ENCODE results near the gene SDK2.

The SDK2 gene

DNA sequence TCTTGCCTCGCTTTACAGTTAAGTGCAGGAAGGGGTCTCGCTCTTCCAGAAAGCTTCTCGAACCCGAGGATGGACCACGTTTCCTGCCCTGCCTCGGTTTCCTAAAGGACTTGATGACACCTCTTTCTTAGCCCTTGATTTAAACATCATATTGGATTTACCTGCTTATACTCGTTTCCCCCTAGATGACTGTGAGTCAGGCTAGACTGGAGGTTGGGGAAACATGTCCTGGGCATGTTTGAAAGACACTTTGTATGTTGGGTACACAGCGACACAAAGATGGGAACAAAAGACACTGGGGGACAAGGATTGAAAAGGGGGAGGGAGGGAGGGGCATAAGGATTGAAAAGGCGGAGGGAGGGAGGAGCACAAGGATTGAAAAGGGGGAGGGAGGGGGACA lies 30.0 kb downstream of the SDK2 start:
- no peak for DNase-seq (ENCODE audit: low read depth)

DNA sequence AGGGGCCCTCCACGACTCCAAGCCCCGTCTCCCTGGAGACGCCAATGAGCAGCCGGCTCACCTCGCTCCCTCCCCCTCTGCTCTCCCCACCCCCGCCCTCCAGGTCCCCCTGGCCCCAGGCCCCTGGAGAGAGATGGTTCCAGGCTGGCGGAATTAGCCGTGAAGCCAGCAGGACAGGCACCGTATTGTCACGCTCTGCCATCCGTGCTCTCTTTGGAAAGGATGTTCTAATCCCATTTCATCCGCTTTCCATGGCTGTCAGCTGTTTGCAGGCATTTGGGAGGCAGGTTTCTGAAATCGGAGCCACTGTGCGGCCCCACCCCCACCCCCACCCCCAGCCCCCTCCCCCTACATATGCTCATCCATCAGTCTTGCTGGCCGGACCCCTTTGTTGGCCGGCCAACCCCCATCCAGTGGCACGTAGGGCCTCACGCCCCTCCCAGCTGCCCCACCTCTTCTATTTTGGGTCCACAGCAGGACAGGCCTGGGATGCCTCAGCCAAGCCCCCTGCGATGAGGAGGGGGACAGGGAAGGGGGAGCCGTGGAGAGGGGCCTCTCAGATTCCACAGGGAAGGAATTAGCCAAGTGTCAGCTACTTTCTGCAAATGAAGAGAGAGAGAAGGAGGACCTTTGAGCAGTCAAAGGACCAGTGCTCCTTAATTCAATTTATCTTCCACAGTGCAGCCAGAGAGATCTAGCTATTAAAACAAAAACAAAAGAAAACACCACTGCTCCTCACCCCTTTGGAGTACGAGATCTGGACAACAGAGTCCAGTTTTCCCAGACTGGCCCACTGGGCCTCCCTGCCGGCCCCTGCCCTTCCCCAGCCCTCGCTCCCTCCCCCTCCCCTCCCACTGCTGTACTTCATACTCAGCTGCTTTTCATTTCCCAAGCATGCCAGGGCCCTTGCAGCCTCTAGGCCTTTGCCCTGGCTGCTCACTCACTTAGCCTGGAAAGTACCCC lies 30.7 kb downstream of the SDK2 start:
- H3K4me3 ChIP-seq (ENCODE audit: low read depth, low read length), result no peak overlapping the region
- DNase-seq (ENCODE audit: low read depth), result no peak

More for the DNA sequence above, 30.0 kb downstream of the SDK2 start:
- H3K4me3 ChIP-seq (ENCODE audit: low read depth, low read length), result no peak overlapping the region

DNA sequence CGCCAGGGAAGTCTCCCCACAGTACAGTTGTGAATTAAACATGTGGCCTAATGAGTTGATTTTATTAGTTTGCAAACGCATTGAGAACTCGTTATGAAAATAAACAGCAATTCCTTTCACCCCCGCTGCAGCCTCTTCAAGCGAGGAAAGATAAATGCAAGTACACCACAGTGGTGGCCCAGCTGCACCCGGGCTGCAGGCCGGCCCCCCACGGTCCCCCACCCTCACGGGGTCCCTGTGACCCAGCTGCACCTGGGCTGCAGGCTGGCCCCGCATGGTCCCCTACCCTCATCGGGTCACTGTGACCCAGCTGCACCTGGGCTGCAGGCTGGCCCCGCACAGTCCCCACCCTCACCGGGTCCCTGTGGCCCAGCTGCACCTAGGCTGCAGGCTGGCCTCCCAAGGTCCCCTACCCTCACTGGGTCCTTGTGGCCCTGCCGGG lies 32.2 kb downstream of the SDK2 start:
- DNase-seq (ENCODE audit: low read depth), result no peak
- H3K4me3 ChIP-seq (ENCODE audit: low read depth, low read length), result no peak overlapping the region

GRCh38 chr17:73611630-73612029 lies 32.6 kb downstream of the SDK2 start:
- DNase-seq (ENCODE audit: low read depth), result no peak

DNA sequence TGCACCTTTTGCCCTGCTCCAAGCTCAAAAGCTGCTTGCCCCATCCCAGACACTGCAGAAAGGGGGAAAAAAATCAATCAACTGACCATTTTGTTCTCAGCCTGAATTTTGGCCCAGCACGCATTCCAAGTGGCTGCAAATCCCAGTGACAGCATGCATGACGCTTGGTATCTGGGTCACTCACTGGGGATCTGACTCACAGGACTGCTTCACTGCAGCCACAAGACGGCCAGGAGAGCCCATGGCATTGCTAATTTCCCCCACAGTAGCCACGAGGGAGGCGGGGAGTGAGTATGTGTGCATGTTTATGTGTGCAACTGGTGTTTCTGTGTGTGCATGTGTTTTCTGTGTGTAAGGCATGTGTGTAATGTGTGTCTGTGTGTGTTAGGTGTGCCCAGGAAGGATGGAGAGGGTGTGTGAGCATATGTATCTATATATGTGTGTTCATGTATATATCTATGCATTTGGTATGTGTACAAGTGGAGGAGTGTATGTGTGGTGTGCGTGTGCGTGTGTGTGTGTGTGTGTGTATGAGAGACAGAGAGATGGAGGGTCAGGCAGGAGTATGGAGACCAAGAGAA lies 33.8 kb downstream of the SDK2 start:
- no peak overlapping the region for H3K4me3 ChIP-seq (ENCODE audit: low read depth, low read length)

More at GRCh38 chr17:73611630-73612029, 32.6 kb downstream of the SDK2 start:
- no peak overlapping the region for H3K4me3 ChIP-seq (ENCODE audit: low read depth, low read length)

DNA sequence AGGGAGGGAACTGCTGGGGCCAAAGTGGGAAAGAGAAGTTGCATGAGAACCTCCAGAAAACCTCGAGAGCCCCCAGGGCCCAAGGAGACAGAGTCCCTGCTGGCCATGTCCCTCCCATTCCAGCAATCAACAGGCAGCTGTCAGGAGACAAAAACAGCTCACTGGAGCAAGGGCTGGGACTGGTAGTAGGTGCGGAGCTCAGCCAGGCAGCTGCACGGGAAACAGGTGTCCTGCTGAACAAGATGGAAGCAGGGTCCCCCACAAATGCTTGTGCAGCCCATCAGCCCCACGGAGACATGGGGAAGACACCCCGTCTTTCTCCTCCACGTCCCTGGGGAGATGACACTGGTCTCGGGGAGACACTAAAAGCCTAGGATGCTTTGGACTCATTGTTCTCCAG lies 34.5 kb downstream of the SDK2 start:
- no peak overlapping the region for H3K4me3 ChIP-seq (ENCODE audit: low read depth, low read length)
- no peak for DNase-seq (ENCODE audit: low read depth)

More for the DNA sequence above, 33.8 kb downstream of the SDK2 start:
- no peak for DNase-seq (ENCODE audit: low read depth)

GRCh38 chr17:73609060-73609459 lies 35.2 kb downstream of the SDK2 start:
- H3K4me3 ChIP-seq (ENCODE audit: low read depth, low read length), result no peak overlapping the region
- DNase-seq (ENCODE audit: low read depth), result no peak

GRCh38 chr17:73605444-73605843 lies 38.8 kb downstream of the SDK2 start:
- DNase-seq (ENCODE audit: low read depth), result no peak
- H3K4me3 ChIP-seq (ENCODE audit: low read depth, low read length), result no peak overlapping the region

GRCh38 chr17:73604476-73604875 lies 39.8 kb downstream of the SDK2 start:
- no peak for DNase-seq (ENCODE audit: low read depth)
- no peak overlapping the region for H3K4me3 ChIP-seq (ENCODE audit: low read depth, low read length)

DNA sequence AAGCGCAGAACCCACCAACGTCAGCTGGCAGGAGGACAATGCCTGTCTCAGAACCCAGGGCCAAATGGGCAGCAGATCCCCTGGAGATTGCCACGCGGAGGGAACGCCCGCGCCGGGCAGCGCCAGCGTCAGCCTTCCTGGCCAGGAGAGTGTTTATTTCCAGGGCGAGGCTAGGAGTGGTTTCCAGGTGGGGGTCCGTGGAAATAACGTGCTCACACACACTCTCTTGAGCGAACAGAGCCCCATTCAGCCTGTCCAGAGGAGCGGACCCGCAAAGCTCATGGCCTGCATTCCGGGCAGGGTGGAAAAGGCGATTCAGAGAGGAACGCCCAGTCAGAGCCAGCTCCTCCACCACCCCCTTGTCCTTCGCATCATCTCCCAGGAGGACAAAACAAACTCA lies 40.3 kb downstream of the SDK2 start:
- no peak overlapping the region for H3K4me3 ChIP-seq (ENCODE audit: low read depth, low read length)
- DNase-seq (ENCODE audit: low read depth), result no peak

GRCh38 chr17:73600103-73600871 lies 44.0 kb downstream of the SDK2 start:
- no peak for DNase-seq (ENCODE audit: low read depth)
- no peak overlapping the region for H3K4me3 ChIP-seq (ENCODE audit: low read depth, low read length)

- no peak for DNase-seq (ENCODE audit: low read depth)
- H3K4me3 ChIP-seq (ENCODE audit: low read depth, low read length), result no peak overlapping the region
Observed at GRCh38 chr17:73599599-73599998, 44.6 kb downstream of the SDK2 start.

GRCh38 chr17:73598212-73598611 lies 46.0 kb downstream of the SDK2 start:
- DNase-seq (ENCODE audit: low read depth), result no peak

GRCh38 chr17:73595931-73596330 lies 48.3 kb downstream of the SDK2 start:
- DNase-seq (ENCODE audit: low read depth), result no peak
- no peak overlapping the region for H3K4me3 ChIP-seq (ENCODE audit: low read depth, low read length)

More at GRCh38 chr17:73598212-73598611, 46.0 kb downstream of the SDK2 start:
- no peak overlapping the region for H3K4me3 ChIP-seq (ENCODE audit: low read depth, low read length)

GRCh38 chr17:73595479-73595878 lies 48.8 kb downstream of the SDK2 start:
- no peak overlapping the region for H3K4me3 ChIP-seq (ENCODE audit: low read depth, low read length)
- DNase-seq (ENCODE audit: low read depth), result no peak

DNA sequence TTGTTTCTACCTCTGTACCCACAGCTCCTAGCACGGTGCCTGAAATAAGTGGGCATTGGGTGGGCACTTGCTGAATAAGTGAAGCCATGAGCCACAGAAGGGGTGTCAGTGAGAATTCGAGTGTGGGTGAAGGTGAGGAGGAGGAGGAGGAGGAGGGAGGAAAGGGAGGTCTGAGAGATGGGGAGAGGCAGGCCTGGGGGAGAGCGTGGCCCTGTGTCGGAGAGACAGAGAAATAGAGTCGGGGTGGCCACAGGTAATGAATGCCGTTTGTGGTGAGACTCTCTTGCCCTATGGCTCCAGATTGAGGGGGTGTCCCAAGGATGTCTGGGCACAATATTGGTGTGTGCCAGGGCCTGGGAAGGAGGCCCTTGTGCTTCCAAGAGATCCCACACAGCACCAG lies 49.2 kb downstream of the SDK2 start:
- DNase-seq (ENCODE audit: low read depth), result no peak
- H3K4me3 ChIP-seq (ENCODE audit: low read depth, low read length), result no peak overlapping the region

- no peak for DNase-seq (ENCODE audit: low read depth)
- no peak overlapping the region for H3K4me3 ChIP-seq (ENCODE audit: low read depth, low read length)
Observed at GRCh38 chr17:73594598-73594997, 49.6 kb downstream of the SDK2 start.

- no peak overlapping the region for H3K4me3 ChIP-seq (ENCODE audit: low read depth, low read length)
- DNase-seq (ENCODE audit: low read depth), result no peak
Observed at GRCh38 chr17:73594025-73594424, 50.2 kb downstream of the SDK2 start.

DNA sequence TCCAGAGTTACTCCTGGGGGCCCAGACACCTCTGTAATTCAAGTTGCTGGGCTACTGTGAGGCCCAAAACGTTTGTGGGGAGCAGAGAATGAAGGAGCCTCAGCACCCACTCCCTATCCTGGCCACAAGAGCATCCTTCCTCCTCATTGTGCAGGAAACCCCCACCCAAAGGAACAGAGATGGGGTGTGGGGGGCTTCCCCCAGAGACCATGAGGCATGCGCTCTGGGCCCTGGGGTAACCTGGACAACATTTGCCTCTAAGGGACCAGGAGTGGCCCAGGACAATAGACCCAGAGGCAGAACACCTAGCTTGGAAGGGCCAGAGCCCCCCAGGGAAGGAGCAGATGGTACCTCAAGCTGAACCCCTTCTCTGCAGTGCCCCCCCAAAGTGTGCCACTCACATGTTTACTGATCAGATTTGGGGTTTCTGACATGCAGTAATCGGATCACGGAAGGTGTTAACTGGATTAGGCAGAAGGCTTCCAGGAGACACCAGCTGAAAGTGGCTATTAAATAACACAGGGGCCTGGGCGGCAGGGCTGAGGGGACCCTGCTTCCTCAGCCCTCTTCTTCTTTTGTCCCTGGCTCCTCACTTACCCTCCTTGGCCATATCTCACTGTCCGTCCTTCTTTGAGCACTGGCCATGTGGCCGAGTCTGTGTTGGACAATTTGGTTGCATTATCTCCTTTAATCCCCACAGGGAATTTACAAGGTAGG lies 50.8 kb downstream of the SDK2 start:
- no peak for DNase-seq (ENCODE audit: low read depth)

More for the DNA sequence above, 50.8 kb downstream of the SDK2 start:
- no peak overlapping the region for H3K4me3 ChIP-seq (ENCODE audit: low read depth, low read length)
